Islet precursor cell (in vitro differentiated cells): ENCODE measurements around the gene JMY.

Experiments
- DNase-seq: peaks from one replicate; pipeline ENCODE4 v3.0.0-alpha.2; 2018

The JMY gene, protein sequence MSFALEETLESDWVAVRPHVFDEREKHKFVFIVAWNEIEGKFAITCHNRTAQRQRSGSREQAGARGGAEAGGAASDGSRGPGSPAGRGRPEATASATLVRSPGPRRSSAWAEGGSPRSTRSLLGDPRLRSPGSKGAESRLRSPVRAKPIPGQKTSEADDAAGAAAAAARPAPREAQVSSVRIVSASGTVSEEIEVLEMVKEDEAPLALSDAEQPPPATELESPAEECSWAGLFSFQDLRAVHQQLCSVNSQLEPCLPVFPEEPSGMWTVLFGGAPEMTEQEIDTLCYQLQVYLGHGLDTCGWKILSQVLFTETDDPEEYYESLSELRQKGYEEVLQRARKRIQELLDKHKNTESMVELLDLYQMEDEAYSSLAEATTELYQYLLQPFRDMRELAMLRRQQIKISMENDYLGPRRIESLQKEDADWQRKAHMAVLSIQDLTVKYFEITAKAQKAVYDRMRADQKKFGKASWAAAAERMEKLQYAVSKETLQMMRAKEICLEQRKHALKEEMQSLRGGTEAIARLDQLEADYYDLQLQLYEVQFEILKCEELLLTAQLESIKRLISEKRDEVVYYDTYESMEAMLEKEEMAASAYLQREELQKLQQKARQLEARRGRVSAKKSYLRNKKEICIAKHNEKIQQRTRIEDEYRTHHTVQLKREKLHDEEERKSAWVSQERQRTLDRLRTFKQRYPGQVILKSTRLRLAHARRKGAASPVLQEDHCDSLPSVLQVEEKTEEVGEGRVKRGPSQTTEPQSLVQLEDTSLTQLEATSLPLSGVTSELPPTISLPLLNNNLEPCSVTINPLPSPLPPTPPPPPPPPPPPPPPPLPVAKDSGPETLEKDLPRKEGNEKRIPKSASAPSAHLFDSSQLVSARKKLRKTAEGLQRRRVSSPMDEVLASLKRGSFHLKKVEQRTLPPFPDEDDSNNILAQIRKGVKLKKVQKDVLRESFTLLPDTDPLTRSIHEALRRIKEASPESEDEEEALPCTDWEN

DNA sequence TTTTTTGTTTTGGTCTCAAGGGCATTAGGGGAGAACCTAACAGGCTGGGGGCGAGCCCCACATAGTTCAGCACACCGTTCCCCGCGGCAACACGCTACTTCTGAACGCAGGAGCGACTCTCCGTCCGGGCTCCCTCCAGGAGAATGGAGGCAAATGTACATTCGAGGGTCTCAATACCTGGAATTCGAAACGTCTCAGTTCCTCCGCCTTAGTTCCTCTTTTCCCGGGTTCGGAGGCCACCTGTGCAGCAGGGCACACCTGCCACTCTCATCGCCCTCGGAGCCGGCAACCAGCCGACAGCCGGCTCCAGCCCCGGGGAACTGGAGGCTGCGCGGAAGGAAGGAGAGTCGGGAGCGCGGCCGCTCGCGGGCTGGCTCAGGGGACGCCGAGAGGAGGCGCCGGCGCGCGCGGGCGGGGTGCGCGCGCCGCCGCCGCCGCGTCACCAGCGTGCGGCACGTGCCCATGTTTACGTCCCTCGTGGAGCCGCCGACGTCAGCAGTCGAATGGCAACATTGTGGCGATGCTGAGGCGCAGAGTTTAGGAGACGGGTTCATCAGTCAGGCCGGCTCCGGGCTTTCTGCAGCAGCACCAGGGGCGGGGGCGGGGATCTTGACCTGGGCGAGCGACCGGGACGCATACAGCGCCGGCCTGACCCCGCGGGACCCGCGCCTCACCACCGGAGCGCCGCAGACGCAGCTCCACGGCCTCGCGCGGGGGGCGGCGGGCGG, at the start of gene JMY:
Gene JMY (plus strand): TSS at position 498 of the 728 bp plus-strand sequence. CDS start 520 bp downstream, outside the sequence.
- DNase-seq: peak; percentile 89

DNA sequence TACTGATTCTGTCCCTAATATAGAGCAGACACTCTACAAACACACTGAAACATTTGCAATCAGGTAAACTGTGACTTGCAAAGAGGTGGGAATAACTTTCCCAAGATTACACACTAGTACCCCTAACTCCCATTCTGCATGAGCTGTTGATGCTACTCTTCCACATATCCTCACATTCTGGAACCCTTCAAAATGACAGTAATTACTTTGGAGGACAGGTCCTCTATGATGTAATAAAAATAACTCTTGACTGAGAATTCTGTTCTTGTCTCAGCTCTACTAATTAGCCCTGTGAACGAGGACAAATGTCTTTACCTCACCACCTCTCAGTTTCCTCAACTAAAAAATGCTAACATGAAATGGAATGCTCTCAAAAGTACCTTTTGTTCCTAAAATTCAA, 49.5 kb upstream of the JMY start:
- no peak for DNase-seq

DNA sequence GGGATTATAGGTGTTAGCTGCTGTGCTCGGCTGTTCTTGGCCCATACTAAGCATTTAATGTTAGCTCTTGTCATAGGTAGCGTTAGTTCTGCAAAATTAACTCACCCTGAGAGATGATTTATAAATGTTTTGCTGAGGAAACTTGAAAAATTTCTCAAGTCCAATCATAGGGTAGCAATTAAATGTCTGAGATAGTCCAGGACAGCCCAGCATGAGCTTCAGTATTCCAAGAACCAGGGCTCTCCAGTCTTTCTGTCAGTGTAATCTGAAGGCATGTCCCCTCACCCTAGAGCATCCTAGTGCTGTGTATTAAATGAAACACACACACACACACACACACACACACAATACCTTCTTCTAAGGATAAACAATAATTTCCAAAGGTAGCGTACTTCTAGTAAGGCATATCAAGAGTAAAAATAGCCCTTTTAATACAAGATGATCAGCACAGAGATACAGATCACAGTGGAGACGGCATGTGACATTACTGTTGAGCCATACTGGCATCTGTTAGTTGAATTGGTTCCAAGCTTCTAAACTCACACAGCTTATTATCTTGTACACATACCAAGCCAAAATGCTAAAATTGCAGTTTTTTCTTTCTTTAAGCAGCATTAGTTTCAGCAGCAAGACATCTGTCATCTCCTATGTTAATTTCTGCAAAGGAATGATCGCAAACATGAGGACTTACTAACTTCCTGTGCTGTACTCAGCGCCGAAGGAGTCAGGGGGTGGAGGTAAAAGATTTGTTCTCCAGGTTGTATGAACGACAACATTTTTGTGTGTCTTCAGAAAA, 46.3 kb upstream of the JMY start:
- DNase-seq: no peak

DNA sequence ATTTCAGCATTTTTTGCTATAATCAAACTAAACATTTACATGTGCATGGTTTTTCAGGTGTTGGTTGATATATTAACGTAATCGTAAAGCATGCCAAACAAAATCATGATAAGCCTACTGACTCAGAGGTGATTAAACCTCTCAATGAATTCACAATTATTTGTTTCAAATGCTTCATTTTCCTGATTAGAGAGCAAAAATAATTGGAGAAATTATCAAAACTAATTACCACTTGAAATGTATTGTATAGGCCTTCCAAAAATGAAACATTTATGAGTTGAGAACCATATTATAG, 45.7 kb upstream of the JMY start:
- no peak for DNase-seq

DNA sequence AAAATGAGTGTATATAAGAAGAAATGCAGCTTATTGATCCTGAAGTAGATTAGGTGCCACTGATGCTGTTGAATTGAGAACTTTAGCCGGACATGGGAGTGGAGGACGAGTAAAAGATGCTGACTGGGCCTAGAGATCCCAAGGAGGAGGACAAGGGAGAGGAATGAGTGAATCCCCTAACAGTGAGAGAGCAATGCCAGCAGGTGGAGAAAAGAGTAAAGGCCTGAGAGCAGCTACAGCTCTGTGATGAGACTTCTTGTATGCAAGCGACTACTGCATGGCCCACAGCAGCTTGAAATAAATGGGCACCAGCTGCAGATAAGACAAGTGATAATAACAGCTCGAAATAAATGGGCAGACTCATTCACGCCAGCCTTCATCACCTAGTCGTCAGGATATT, 44.5 kb upstream of the JMY start:
- DNase-seq: no peak

DNA sequence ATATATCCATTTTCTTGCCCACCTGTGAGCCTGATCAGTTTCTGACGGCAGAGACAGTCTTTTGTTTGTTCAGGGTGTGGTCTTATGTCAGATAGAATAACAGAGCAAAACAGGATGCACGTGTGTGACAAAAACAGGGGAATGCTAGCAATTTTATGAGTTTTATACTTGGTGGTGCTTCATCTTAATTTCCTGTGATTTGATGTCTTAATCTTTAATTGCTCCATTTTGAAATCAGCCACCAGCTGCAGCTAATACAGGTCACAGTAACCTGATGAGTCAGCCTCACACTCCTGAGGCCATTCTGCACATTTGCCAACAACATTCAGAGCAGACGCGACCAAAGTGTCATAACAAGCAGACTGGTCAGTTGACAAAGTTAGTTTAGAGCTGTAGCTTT, 42.3 kb upstream of the JMY start:
- no peak for DNase-seq

DNA sequence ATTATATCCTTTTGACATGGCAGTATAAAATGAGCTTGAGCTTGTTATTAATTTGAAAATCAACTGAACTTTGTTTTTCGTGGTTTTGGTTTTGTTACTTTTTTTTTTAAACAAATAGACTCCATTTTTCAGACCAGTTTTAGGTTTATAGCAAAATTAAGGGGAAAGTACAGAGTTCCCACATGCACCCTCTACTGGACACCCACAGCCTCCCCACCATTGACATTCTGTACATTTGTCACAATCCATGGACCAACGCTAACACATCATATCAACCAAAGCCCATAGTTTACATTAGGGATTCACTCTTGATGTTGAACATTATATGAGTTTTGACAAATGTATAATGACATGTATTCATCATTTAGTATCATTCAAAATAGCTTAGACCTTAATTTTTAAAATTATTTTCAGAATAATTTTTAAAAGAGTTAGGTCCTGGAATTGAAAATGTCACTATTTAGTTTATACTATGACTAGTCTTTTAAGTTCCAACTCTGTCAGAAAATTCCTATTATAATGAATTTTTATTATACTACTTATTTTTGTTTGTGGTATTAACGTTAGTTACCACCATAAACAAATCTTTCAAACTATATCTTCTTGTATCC, 35.3 kb upstream of the JMY start:
- no peak for DNase-seq

DNA sequence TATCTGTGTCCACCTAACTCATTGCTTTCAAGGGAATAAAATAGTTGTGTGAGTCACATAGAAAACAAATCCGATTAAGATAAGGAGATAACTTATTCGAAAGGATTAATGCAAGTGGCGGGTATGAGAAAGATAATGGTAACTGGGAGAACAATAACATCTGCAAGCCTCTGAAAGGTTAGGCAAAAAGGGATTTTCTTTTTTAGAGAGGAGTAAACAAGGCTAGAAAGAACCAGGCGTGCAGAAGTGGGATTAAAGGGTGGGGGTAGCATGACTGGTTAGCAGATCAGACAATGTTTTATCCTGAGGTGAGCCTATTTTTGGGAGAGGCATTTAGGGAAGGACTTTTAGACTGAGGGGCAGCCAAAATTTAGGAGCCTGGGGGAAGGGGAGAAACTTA, 34.7 kb upstream of the JMY start:
- DNase-seq: no peak

DNA sequence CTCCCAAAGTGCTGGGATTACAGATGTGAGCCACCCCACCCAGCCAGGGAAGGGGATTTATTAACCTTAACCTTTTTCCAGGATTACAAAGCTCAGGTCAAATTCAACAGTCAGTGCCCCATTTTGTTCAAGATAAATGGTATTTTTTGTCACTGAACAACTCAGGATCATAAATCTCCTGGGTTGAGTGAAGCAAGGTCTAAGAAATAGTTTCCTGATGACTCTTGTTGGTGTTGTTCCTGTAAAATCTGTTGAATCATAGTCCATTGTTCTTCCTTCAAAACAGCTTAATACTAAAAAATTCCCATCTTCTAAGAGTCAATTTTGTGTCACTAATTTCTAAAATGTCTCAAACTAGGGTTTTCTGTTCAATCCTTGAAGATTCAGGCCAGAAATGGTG, 33.9 kb upstream of the JMY start:
- DNase-seq: no peak

DNA sequence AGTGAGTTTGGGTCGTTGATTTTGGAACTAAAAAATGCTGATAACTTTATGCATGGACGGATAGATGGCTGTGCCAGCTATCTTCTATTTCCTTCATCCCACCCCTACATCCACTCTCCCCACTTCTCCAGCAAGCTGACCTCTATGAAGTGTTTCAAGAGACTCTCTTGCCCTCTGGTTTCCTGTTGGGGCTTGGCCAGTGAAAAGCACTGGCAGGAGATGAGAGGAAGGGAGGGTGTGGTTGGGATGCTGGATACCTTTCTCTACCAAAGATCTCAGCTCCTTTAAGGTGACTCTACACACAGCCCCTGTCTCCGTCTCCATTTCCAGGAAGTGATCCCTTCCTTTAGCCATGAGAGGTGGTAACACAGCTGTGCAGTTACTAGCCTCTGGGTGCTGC, 30.0 kb upstream of the JMY start:
- no peak for DNase-seq

DNA sequence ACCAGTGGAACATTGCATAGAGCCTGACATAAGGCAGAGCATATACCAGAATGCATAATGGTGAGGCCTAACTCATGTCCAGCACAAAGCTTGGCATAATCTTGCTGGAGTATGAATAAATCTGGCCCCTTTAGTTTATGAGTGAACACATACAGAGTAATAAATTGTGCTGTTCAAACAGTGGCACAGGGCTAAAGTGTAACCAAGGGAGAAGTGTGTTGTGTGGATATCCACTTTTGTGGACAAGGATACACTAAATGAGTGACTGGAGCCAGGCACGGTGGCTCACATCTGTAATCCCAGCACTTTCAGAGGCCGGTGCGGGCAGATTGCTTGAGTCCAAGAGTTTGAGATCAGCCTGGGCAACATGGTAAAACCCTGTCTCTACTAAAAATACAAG, 29.4 kb upstream of the JMY start:
- no peak for DNase-seq

DNA sequence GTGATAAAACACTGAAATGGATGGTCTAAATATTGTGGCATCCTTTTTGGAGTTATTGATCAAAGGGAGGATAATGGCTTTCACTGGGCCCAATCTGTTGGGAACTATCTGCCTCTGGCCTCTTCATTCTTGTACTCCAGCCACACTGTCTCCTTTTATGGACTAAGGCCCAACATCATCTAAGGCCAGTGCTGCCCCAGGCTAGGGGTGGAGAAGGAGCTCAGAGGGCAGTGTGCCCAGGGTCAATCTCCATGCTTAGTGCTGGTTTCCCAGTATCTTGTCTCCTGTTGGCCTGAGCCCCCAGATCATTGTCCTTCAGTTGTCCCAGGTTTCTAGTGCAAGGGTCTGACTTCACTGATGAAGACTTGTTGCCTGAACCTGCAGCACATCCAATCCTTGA, 26.4 kb upstream of the JMY start:
- no peak for DNase-seq

DNA sequence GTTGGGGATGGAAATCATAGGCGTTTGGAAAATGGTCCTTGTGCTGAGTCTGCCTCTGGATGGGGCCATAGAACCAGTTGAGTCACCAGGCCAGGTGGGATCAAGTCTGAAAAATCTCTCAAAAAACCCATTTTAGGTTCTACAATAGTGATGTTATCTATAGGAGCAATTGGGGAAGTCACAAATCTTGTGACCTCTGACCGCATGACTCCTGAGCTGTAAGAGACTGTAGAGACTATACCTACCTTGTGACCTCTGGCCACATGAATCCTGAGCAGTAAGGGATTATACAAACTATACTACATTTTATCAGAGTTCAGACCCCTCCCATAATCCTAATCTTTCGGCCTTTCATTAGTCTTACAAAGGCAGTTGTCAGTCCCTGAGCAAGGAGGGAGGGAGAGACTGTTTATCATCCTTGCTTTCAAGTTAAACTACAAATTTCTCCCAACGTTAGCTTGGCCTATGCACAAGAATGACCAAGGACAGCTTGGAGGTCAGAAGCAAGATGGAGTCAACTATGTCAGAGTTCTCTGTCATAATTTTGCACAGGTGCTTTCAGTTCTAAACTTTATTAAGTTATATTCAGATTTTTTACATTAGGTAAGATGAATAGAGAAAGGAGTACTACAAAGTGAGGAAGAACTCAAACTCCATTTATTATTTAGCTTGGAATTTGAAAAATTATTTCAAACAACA, 11.5 kb upstream of the JMY start:
- no peak for DNase-seq

DNA sequence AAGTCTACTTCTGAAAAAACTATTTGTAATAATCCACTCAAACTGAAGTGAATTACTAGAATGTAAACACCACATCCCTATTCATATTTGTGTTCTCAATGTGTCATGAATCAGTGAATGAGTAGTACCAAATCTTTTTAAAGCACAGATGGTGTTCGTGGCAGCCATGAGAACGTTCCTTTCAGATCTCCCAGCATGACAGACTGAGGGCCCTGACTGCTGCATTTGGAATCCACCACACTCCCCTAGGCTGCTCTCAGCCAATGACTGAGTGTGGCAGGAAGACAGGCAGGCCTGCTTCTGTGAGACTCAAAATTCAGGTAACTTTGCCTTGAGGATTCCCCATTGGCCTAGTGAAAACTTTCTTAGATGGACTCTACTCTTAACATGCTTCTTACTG, 10.9 kb upstream of the JMY start:
- no peak for DNase-seq

DNA sequence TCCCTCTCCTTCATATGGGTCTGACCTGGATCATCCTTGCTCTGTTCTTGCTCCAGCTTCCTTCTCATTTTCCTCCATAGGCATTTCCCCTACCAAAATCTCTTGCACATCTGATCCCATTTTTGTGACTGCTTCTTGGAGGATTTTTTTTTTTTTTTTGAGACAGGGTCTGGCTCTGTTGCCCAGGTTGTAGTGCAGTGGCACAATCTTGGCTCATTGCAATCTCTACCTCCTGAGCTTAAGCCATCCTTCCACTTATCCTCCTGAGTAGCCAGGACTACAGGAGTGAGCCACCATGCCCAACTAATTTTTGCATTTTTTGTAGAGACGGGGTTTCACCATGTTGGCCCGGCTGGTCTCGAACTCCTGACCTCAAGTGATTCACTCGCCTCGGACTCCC, 10.5 kb upstream of the JMY start:
- no peak for DNase-seq

DNA sequence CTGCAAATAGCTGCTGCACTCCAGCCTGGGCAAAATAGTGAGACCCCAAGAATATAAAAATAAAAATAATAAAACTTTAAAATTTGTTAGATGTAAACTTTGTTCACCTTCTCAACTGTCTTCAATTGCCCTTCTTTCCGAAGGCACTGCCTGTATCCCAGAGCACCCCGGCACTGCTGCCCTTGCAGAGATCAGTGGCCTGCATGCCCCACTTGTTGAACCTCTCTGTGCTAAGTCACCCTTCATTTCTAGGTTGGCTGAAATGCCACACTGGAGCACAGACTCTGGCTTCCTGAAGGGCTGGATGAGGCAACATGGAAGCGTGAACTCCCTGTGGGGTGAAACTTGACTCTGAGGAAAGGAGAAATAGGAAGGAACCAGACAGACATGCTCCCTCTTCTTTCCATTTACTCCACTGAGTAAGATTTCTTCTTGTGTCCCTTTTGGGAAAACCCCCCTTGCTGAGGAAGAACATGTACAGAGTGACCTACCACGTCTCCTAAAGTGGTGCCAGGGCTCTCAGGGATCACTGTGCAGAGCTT, 8.4 kb upstream of the JMY start:
- DNase-seq: no peak

DNA sequence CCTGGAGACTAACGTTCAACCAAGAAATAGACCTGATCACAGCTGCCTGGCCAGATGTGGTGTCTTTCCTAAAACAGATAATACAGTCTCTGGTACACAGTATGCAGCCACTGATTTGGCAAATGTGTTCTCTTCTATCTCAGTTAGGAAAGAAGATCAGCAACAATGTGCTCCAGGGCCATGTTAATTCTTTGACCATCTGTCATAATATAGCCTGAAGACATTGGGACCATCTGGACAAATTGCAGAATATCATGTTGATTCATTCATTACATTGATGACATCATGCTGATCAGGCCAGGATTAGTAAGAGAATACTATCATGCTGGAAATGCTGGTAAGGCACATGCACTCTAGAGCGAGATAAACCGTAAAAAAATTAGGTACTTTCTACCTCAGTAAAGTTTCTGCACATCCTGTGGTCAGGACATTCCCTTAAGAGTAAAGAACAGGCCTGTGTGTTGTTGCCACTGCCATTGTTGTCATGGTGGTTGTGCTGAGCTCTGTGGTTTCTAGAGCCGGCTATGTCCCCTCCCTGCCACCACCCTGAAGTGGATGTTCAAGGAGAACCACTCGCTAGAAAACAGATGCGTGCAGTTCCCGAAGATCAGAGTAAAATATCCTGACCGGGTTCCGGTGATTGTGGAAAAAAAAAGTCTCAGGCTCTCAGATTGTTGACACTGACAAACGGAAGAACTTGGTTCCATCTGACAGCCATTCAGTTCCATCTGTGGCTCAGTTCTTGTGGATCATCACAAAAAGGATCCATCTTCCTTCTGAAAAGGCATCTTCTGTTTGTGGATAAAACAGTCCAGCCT, 6.4 kb upstream of the JMY start:
- no peak for DNase-seq

DNA sequence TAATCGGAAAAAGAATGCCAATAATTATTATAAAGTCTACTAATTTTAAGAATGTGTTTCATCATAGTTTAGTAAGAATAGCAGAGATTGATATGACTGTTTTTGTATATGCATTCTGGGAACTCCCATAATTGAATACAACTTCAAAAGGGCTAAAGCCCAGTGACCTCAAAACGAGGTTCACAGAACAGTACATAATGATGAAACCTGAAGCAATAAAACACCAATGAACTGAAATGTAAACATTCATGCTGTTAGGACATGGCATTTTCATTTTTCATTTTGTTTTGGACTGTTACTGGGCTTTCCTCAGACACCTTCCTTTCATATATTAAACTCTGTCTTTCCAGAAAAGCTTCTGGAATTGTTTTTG, 684 bp upstream of the JMY start:
- no peak for DNase-seq

DNA sequence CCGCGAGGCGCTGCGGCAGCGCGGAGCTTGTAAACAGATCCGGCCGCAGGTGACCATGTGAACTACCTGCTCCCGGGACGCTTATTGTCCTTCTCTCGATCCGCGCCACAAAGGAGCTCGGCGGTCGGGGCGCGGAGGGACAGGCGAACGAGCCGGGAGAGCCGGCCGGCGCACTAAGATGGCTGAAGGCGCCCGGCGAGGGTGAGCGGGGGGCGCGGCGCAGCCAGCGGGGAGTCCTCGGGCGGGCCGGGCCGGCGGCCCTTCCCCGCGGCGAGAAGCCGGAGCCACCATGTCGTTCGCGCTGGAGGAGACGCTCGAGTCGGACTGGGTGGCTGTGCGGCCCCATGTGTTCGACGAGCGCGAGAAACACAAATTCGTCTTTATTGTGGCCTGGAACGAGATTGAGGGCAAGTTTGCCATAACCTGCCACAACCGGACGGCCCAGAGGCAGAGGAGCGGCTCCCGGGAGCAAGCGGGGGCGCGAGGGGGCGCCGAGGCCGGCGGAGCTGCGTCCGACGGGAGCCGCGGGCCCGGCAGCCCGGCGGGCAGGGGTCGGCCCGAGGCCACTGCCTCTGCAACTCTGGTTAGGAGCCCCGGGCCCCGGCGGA, 535 bp downstream of the JMY start:
- DNase-seq: no peak
